IMR-90 (cell line): ENCODE measurements around the gene LONP1. TPM values are rescaled to one million over a fixed set of nuclear protein-coding genes. Genes with fewer than 3 reads are reported as not detected.
A peak's percentile ranks its signal among the peaks of the same experiment; 100 is the strongest.

ENCODE experiments used
- ATAC-seq: fragments of 200-7000 bp; cut with Tn5 transposase; 2 replicates; pipeline ENCODE4 v1.9.1; 2020; ENCODE audit warnings: low read depth, mild to moderate bottlenecking, moderate library complexity
- BruUV-seq: library from RNA; stranded (reverse); fragments of 400-500 nt; replicated peaks from 2 replicates; lab custom pipeline; 2021; lab: Mats Ljungman, UMichigan
- CTCF ChIA-PET: fragments of 300-600 bp; formaldehyde crosslinking; extraction: SDS; loops from one replicate; lab custom pipeline; 2021; ENCODE audit warnings: antibody characterized with exemption; lab: Yijun Ruan, JAX
- POLR2A ChIA-PET: fragments of 300-600 bp; sonication (Branson Sonifier 250); formaldehyde crosslinking; loops from one replicate; lab custom pipeline; 2022; ENCODE audit warnings: antibody characterized with exemption; ENCODE audit not compliant: unreplicated experiment; lab: Charles Lee
- DNase-seq: peaks from one replicate; pipeline ENCODE4 v3.0.0; 2013
- H2AFZ ChIP-seq: replicated peaks from 2 replicates; pipeline ENCODE3; 2013; ENCODE audit warnings: low read length, mild to moderate bottlenecking; ENCODE audit not compliant: poor library complexity
- H2AK5ac ChIP-seq: 2 replicates; pipeline ENCODE4 v1.6.1; 2013; ENCODE audit warnings: low read depth, low read length, inconsistent platforms
- H2AK9ac ChIP-seq: replicated peaks from 2 replicates; pipeline ENCODE3; 2013; ENCODE audit warnings: mild to moderate bottlenecking, low read depth, low read length, moderate library complexity; ENCODE audit not compliant: poor library complexity
- H2BK120ac ChIP-seq: 2 replicates; pipeline ENCODE4 v1.6.1; 2013; ENCODE audit warnings: low read depth, low read length, inconsistent platforms
- H2BK15ac ChIP-seq: 3 replicates; pipeline ENCODE4 v1.6.1; 2013; ENCODE audit warnings: low read depth, low read length, inconsistent platforms
- H2BK20ac ChIP-seq: 2 replicates; pipeline ENCODE4 v1.6.1; 2013; ENCODE audit warnings: low read depth, mild to moderate bottlenecking, inconsistent platforms, low read length, moderate library complexity
- H2BK5ac ChIP-seq: 2 replicates; pipeline ENCODE4 v1.6.1; 2013; ENCODE audit warnings: mild to moderate bottlenecking, low read depth, low read length, inconsistent platforms; ENCODE audit not compliant: poor library complexity, severe bottlenecking
- H3K14ac ChIP-seq: replicated peaks from 2 replicates; pipeline ENCODE4 v1.6.1; 2013; ENCODE audit warnings: low read depth, low read length, inconsistent platforms
- H3K18ac ChIP-seq: 2 replicates; pipeline ENCODE4 v1.6.1; 2013; ENCODE audit warnings: low read depth, low read length, control low read depth
- H3K23ac ChIP-seq: 2 replicates; pipeline ENCODE4 v1.6.1; 2013; ENCODE audit warnings: low read depth, low read length, inconsistent platforms
- H3K27ac ChIP-seq: 2 replicates; pipeline ENCODE4 v1.5.1; 2013; ENCODE audit warnings: mild to moderate bottlenecking, control low read depth, low read length; ENCODE audit not compliant: insufficient read depth
- H3K27me3 ChIP-seq: 2 replicates; pipeline ENCODE4 v1.6.1; 2013; ENCODE audit warnings: low read length; ENCODE audit not compliant: control insufficient read depth, insufficient read depth
- H3K36me3 ChIP-seq: 2 replicates; pipeline ENCODE4 v1.6.1; 2013; ENCODE audit warnings: low read length, mixed read lengths; ENCODE audit not compliant: control insufficient read depth, insufficient read depth
- H3K4ac ChIP-seq: 2 replicates; pipeline ENCODE4 v1.6.1; 2013; ENCODE audit warnings: low read depth, low read length, inconsistent platforms
- H3K4me1 ChIP-seq: 2 replicates; pipeline ENCODE4 v1.6.1; 2013; ENCODE audit warnings: low read length, mixed read lengths; ENCODE audit not compliant: control insufficient read depth, insufficient read depth
- H3K4me2 ChIP-seq: 2 replicates; pipeline ENCODE4 v1.6.1; 2013; ENCODE audit warnings: low read depth, mild to moderate bottlenecking, control low read depth, low read length, moderate library complexity
- H3K4me3 ChIP-seq: 2 replicates; pipeline ENCODE4 v1.5.1; 2013; ENCODE audit warnings: low read depth, mild to moderate bottlenecking, control low read depth, low read length, moderate library complexity; ENCODE audit not compliant: insufficient read depth
- H3K56ac ChIP-seq: 2 replicates; pipeline ENCODE4 v1.6.1; 2013; ENCODE audit warnings: low read length, inconsistent platforms; ENCODE audit not compliant: insufficient read depth; ENCODE audit errors: extremely low read depth
- H3K79me1 ChIP-seq, 2 experiments: 2 replicates each; pipeline ENCODE4 v1.6.1; 2013; ENCODE audit warnings: low read length in 2 of 2, inconsistent platforms in 1 of 2, low read depth in 1 of 2
- H3K9ac ChIP-seq: 2 replicates; pipeline ENCODE4 v1.6.1; 2013; ENCODE audit warnings: low read depth, low read length, control low read depth
- H3K9me1 ChIP-seq: 2 replicates; pipeline ENCODE4 v1.6.1; 2013; ENCODE audit warnings: low read length, inconsistent platforms; ENCODE audit not compliant: insufficient read depth
- H3K9me3 ChIP-seq: 2 replicates; pipeline ENCODE4 v1.6.1; 2013; ENCODE audit warnings: low read length; ENCODE audit not compliant: control insufficient read depth, insufficient read depth
- H4K20me1 ChIP-seq: 2 replicates; pipeline ENCODE4 v1.6.1; 2013; ENCODE audit warnings: low read length, inconsistent platforms; ENCODE audit not compliant: insufficient read depth
- H4K5ac ChIP-seq: 2 replicates; pipeline ENCODE4 v1.6.1; 2013; ENCODE audit warnings: mild to moderate bottlenecking, low read depth, low read length, control low read depth
- H4K8ac ChIP-seq, 2 experiments: 2 replicates each; pipeline ENCODE4 v1.6.1; 2013; ENCODE audit warnings: low read depth in 2 of 2, low read length in 2 of 2, control low read depth in 1 of 2, inconsistent platforms in 1 of 2
- H4K91ac ChIP-seq: 2 replicates; pipeline ENCODE4 v1.6.1; 2013; ENCODE audit warnings: low read depth, low read length, inconsistent platforms; ENCODE audit not compliant: insufficient read depth
- BHLHE40 ChIP-seq: fragments of 150-350 bp; IDR thresholded peaks from 2 replicates; pipeline ENCODE4 v1.6.1; 2016; ENCODE audit warnings: mild to moderate bottlenecking, low read depth, low read length
- CEBPB ChIP-seq: IDR thresholded peaks from 2 replicates; pipeline ENCODE4 v1.6.1; 2012; ENCODE audit warnings: low read depth, low read length, improper control_type of control experiment
- CHD1 ChIP-seq: IDR thresholded peaks from 2 replicates; pipeline ENCODE4 v1.6.1; 2012; ENCODE audit warnings: low read depth, low read length, improper control_type of control experiment
- FOS ChIP-seq: fragments of 150-350 bp; IDR thresholded peaks from 2 replicates; pipeline ENCODE4 v1.6.1; 2016; ENCODE audit warnings: low read depth, low read length
- MAFK ChIP-seq: IDR thresholded peaks from 2 replicates; pipeline ENCODE4 v1.6.1; 2012; ENCODE audit warnings: low read depth, low read length, improper control_type of control experiment
- NFE2L2 ChIP-seq: fragments of 150-350 bp; IDR thresholded peaks from 2 replicates; pipeline ENCODE4 v1.6.1; 2016; ENCODE audit warnings: low read depth, mild to moderate bottlenecking, low read length
- POLR2A ChIP-seq: IDR thresholded peaks from 2 replicates; pipeline ENCODE4 v1.6.1; 2012; ENCODE audit warnings: mild to moderate bottlenecking, low read depth, low read length
- RCOR1 ChIP-seq: IDR thresholded peaks from 2 replicates; pipeline ENCODE4 v1.6.1; 2012; ENCODE audit warnings: mild to moderate bottlenecking, low read length, improper control_type of control experiment; ENCODE audit not compliant: insufficient replicate concordance
- RFX5 ChIP-seq: IDR thresholded peaks from 2 replicates; pipeline ENCODE4 v1.8.0; 2012; ENCODE audit warnings: low read depth, mild to moderate bottlenecking, low read length, moderate library complexity
- WGBS, 2 experiments: methylation state at CpG; one replicate each; pipeline versions ENCODE4 v1.1.5 to v1.1.7; 2013; ENCODE audit warnings: missing lambda C conversion rate in 2 of 2; ENCODE audit not compliant: insufficient read length in 1 of 2; ENCODE audit errors: extremely low coverage in 2 of 2; 5-methylcytosine and 5-hydroxymethylcytosine counted together
- dilution Hi-C: fragments of 300-500 bp; cut with HindIII; formaldehyde crosslinking; loops from one replicate; pipeline ENCODE4 v1.14.3; 2018; ENCODE audit warnings: low sequenced_read_pairs; ENCODE audit not compliant: unreplicated experiment
- in situ Hi-C: fragments of 300-500 bp; cut with MboI; formaldehyde crosslinking; loops from 3 replicates; pipeline ENCODE4 v1.14.3; 2019; ENCODE audit warnings: low sequenced_read_pairs, inconsistent platforms, mixed read lengths
- intact Hi-C: fragments of 100-400 bp; cut with micrococcal nuclease; formaldehyde crosslinking; loops from 2 replicates; pipeline ENCODE4 v1.10.0; 2022
- polyA plus RNA-seq, 3 experiments: library from polyadenylated mRNA; depleted of rRNA; stranded (reverse); fragments of >200 nt; gene quantifications; 2 replicates each; pipeline ENCODE4 v1.2.3, GENCODE V29; 2012; ENCODE audit warnings: low replicate concordance in 1 of 3
- total RNA-seq: library from RNA; depleted of rRNA; stranded (reverse); fragments of >200 nt; gene quantifications from 2 replicates; pipeline ENCODE4 v1.2.3, GENCODE V29; 2012
- TF ChIP-seq, protein P1 (sequence below): fragments of 150-350 bp; IDR thresholded peaks from 2 replicates; pipeline ENCODE4 v1.6.1; 2016; ENCODE audit warnings: low read depth, mild to moderate bottlenecking, low read length, moderate library complexity, borderline replicate concordance
- TF ChIP-seq, protein P2 (sequence below): conservative IDR thresholded peaks from 2 replicates; pipeline ENCODE4 v1.5.1; 2012; ENCODE audit warnings: mild to moderate bottlenecking, low read depth, low read length, improper control_type of control experiment

LONP1 gene
- total and polyA plus RNA-seq, 2 of the 4 experiments (the other 2 are of a cell fraction), result 64.2 to 93.2 TPM

DNA sequence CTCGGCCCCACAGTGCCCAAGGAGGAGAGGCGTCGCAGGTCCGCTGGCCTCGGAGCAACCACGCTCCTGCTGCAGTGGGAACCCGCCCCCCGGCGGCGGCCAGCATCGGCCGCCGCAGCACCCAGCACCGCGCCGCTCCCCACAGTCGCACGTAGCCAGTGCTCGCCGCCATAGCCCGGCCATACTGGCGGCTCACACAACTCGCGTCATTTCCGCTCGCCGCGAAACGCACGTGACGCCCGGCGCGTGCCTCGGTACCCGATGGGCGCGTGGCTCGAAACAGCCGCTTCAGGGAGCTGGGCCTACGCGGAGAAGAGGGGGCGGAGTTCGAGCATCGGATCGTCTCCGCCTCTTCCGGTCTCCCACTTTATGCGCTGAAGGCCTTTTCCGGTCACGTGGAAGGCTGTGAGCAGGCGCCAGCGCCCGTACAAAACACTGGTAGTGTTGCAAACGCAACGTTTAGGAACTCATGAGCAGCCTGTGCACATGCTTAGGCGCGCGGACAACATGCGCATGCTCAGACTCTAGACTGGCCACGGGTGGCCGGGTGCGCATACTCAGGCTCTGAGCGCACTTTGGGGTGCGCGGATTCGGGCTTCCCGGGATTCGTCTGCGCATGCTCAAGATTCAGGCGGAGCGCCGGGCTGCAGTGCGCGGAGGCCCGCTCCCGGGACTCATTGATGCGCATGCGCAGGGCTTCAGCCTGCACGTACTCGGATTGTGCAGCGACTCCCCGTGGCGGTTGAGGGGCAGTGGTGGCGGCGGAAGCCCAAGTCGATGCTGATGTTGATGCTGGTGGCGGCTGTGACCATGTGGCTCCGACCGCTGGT is at the start of gene LONP1, which contains the start of gene CATSPERD (continued):
- TF ChIP-seq MAFK, result no peak
- no peak for TF ChIP-seq RCOR1
- peak; percentile 96 for TF ChIP-seq POLR2A
- TF ChIP-seq CEBPB, result 0 out of 2 replicates have a peak, but pooled peaks have one; percentile 22
- TF ChIP-seq CHD1, result peak; percentile 63; the same call in 1 of the 2 replicates
- TF ChIP-seq FOS, result peak; percentile 32; the same call in 1 of the 2 replicates

DNA sequence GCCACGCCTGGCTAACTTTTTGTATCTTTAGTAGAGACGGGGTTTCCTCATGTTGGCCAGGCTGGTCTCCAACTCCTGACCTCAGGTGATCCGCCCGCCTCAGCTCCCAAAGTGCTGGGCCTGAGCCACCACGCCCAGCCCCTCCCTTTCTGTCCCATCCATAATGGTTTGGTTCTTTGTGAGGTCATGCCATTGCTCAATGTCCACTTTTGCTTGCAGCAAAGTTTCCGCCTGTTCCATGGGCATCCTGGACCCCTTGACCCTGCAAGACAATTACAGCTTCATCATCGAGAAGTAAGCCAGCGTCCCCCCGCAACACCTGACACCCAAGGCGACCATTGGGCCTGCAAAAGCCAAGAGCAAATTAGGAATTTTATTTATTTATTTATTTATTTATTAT is 48.0 kb upstream of the LONP1 start:
- POLR2A ChIA-PET, result interaction anchor here (0.6 kb wide), 1 partner anchor 11 kb away, joined by 9 read pairs; no protein-coding TSS in a partner anchor
- ATAC-seq (no peak), DNase-seq (no peak)
- no peak overlapping the region for H3K4ac ChIP-seq
- H3K4me2 ChIP-seq, result no peak overlapping the region
- no peak overlapping the region for H3K18ac ChIP-seq
- no peak overlapping the region for H3K27ac ChIP-seq
- no peak overlapping the region for H2AK9ac ChIP-seq
- no peak overlapping the region for H3K14ac ChIP-seq
- H3K9ac ChIP-seq, result no peak overlapping the region
- BruUV-seq, result no TSS peak
- no peaks in the 10 kb centered on the region for H3K9me1 ChIP-seq
- intact Hi-C loops (no loop called here), in situ Hi-C loops (no loop called here), dilution Hi-C loops (no loop called here)
- no peak overlapping the region for H3K23ac ChIP-seq
- no peak overlapping the region for H4K91ac ChIP-seq
- H3K4me3 ChIP-seq, result no peak overlapping the region
- H2AK5ac ChIP-seq, result no peak overlapping the region
- no peak overlapping the region for H2BK5ac ChIP-seq
- no CpG with 5 or more reads among the region's 10 CpGs for WGBS, 2 experiments
- CTCF ChIA-PET, result interaction anchor here (0.6 kb wide), 1 partner anchor 19 kb away, joined by 3 read pairs; no protein-coding TSS in a partner anchor
- no peaks in the 10 kb centered on the region for H3K36me3 ChIP-seq
- no peaks in the 10 kb centered on the region for H4K20me1 ChIP-seq
- no peaks in the 10 kb centered on the region for H3K4me1 ChIP-seq
- 0 out of 2 replicates have a peak, but pooled peaks cover 3% of the 10 kb centered on the region for H3K9me3 ChIP-seq
- no peak overlapping the region for H2BK20ac ChIP-seq
- no peaks in the 10 kb centered on the region for H3K79me1 ChIP-seq
- no peak overlapping the region for H3K56ac ChIP-seq
- no peak overlapping the region for H2BK120ac ChIP-seq
- H3K27me3 ChIP-seq, result no peaks in the 10 kb centered on the region
- H2BK15ac ChIP-seq, result no peak overlapping the region
- H4K8ac ChIP-seq, result no peak overlapping the region
- H4K5ac ChIP-seq, result no peak overlapping the region
- H2AFZ ChIP-seq, result no peak overlapping the region
- TF ChIP-seq CEBPB (no peak), BHLHE40 (no peak), MAFK (no peak), POLR2A (no peak), CHD1 (no peak), NFE2L2 (no peak), RFX5 (no peak), RCOR1 (no peak), FOS (no peak)
- TF ChIP-seq, protein P1, sequence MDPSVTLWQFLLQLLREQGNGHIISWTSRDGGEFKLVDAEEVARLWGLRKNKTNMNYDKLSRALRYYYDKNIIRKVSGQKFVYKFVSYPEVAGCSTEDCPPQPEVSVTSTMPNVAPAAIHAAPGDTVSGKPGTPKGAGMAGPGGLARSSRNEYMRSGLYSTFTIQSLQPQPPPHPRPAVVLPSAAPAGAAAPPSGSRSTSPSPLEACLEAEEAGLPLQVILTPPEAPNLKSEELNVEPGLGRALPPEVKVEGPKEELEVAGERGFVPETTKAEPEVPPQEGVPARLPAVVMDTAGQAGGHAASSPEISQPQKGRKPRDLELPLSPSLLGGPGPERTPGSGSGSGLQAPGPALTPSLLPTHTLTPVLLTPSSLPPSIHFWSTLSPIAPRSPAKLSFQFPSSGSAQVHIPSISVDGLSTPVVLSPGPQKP, result no peak
- TF ChIP-seq, protein P2, sequence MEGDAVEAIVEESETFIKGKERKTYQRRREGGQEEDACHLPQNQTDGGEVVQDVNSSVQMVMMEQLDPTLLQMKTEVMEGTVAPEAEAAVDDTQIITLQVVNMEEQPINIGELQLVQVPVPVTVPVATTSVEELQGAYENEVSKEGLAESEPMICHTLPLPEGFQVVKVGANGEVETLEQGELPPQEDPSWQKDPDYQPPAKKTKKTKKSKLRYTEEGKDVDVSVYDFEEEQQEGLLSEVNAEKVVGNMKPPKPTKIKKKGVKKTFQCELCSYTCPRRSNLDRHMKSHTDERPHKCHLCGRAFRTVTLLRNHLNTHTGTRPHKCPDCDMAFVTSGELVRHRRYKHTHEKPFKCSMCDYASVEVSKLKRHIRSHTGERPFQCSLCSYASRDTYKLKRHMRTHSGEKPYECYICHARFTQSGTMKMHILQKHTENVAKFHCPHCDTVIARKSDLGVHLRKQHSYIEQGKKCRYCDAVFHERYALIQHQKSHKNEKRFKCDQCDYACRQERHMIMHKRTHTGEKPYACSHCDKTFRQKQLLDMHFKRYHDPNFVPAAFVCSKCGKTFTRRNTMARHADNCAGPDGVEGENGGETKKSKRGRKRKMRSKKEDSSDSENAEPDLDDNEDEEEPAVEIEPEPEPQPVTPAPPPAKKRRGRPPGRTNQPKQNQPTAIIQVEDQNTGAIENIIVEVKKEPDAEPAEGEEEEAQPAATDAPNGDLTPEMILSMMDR, result no peak
